Upper lobe of right lung (tissue), 1 donor: Measurements from ENCODE around the gene ATG12. TPM values are rescaled to one million over a fixed set of nuclear protein-coding genes. Genes with fewer than 3 reads are reported as not detected.

Experiments
- ATAC-seq: fragments of 200-7000 bp; cut with Tn5 transposase; one replicate; pipeline ENCODE4 v1.9.1; 2020; ENCODE audit warnings: mild to moderate bottlenecking, moderate library complexity
- DNase-seq: peaks from one replicate; pipeline ENCODE4 v3.0.0-alpha.2; 2020
- H3K27ac ChIP-seq: fragments of 200-600 bp; one replicate; pipeline ENCODE4 v1.8.0; 2022
- H3K27me3 ChIP-seq: fragments of 200-600 bp; one replicate; pipeline ENCODE4 v1.8.0; 2022; ENCODE audit warnings: mild to moderate bottlenecking
- H3K36me3 ChIP-seq: fragments of 200-600 bp; one replicate; pipeline ENCODE4 v1.8.0; 2022
- H3K4me1 ChIP-seq: fragments of 200-600 bp; one replicate; pipeline ENCODE4 v1.8.0; 2022
- H3K4me3 ChIP-seq: fragments of 200-600 bp; one replicate; pipeline ENCODE4 v1.8.0; 2022; ENCODE audit warnings: mild to moderate bottlenecking
- H3K9me3 ChIP-seq: fragments of 200-600 bp; one replicate; pipeline ENCODE4 v1.8.0; 2022
- intact Hi-C: fragments of 100-400 bp; cut with DNase I; formaldehyde crosslinking; loops from one replicate; pipeline ENCODE4 v1.11.0; 2022
- total RNA-seq: library from RNA; stranded (reverse); fragmentation: NEBNext Ultra II Directional; extraction: Animal tissue kit (Norgen Biotek cat#: 25700); gene quantifications from one replicate; pipeline ENCODE4 v1.2.1, GENCODE V29; 2021
- TF ChIP-seq, protein P1 (sequence below): fragments of 200-600 bp; IDR thresholded peaks from one replicate; pipeline ENCODE4 v1.8.0; 2022; ENCODE audit warnings: antibody characterized with exemption
- donor health status: DM: no; HTN: yes; CAD: no; lungs with severe emphysema.

Gene ATG12
- total RNA-seq, 1 donor from 2014 or later = 36.5 TPM

DNA sequence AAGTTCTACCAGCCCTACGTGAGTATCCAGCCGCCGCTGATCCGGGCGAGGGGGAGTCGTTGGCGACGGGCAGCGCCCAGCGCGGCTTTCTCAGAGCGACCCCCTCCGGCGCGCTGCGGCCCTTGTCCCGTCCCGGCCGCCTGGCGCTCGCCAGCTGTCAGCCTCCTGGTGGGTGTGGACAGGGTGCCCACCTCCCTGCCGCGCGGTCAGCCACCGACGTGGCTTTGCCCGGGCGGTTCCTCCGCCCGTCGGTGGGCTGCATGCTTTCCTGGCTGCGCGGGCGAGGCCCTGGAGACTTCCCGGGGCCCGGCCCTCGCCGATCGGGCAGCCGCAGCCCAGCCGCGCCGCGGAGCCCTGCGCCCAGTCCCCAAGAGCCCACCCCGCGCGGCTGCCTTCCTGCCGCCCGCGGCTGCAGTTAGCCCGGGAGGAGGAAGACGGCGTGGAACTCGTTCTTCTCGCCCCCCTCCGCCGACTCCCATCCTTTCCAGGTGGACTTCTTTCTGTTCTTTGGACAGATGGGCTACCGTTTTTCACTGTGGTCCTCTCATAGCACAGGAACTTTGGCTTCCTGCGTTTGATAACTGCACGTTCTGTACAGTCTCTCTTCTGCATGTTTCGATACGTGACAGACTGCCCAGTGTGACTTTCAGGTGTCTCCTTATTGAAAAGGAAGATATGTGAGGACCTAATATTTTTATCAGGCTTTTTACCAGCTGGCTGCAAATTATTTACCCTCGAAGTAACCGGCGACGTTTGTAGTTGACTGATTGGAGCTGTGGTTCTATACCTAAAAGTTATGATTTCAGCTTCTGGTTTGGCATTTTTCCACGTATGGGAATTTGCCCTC, 947 bp upstream of the ATG12 start:
- no peaks in the 10 kb centered on the region for H3K27me3 ChIP-seq
- peak overlapping the region; percentile 94 for H3K4me3 ChIP-seq
- peaks cover 53% of the 10 kb centered on the region for H3K4me1 ChIP-seq
- TF ChIP-seq, protein P1, sequence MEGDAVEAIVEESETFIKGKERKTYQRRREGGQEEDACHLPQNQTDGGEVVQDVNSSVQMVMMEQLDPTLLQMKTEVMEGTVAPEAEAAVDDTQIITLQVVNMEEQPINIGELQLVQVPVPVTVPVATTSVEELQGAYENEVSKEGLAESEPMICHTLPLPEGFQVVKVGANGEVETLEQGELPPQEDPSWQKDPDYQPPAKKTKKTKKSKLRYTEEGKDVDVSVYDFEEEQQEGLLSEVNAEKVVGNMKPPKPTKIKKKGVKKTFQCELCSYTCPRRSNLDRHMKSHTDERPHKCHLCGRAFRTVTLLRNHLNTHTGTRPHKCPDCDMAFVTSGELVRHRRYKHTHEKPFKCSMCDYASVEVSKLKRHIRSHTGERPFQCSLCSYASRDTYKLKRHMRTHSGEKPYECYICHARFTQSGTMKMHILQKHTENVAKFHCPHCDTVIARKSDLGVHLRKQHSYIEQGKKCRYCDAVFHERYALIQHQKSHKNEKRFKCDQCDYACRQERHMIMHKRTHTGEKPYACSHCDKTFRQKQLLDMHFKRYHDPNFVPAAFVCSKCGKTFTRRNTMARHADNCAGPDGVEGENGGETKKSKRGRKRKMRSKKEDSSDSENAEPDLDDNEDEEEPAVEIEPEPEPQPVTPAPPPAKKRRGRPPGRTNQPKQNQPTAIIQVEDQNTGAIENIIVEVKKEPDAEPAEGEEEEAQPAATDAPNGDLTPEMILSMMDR = peak; percentile 41
- DNase-seq (no peak), ATAC-seq (peak; percentile 77)
- no peaks in the 10 kb centered on the region for H3K9me3 ChIP-seq
- peak overlapping the region; percentile 89 for H3K27ac ChIP-seq
- intact Hi-C loops = no loop called here
- peaks cover 3% of the 10 kb centered on the region for H3K36me3 ChIP-seq

DNA sequence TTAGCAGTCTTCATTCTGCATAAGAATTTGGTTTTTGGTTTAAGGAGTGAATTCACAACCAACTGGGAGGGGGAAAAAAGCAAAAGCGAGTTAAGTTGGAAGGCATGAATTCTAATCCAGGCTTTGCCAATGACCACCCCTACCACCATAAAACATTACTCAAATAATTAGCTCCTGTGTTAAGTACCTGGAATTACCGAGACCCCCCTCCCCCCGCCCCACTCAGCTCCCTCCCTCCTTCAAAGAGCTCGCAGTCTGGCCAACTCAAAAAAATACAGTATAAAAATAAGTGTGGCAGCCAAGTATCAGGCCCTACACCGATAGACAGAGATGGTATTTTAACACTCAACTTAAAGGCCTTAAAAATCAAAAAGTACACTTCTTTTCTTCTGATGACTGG, 492 bp downstream of the ATG12 start:
- Histone ChIP-seq H3K27me3 (no peaks in the 10 kb centered on the region), H3K36me3 (peaks cover 17% of the 10 kb centered on the region), H3K4me1 (peaks cover 53% of the 10 kb centered on the region), H3K9me3 (no peaks in the 10 kb centered on the region), H3K27ac (peak overlapping the region; percentile 89), H3K4me3 (peak overlapping the region; percentile 94)
- intact Hi-C loops = no loop called here
- TF ChIP-seq, protein P1 = no peak
- DNase-seq (no peak), ATAC-seq (no peak)

DNA sequence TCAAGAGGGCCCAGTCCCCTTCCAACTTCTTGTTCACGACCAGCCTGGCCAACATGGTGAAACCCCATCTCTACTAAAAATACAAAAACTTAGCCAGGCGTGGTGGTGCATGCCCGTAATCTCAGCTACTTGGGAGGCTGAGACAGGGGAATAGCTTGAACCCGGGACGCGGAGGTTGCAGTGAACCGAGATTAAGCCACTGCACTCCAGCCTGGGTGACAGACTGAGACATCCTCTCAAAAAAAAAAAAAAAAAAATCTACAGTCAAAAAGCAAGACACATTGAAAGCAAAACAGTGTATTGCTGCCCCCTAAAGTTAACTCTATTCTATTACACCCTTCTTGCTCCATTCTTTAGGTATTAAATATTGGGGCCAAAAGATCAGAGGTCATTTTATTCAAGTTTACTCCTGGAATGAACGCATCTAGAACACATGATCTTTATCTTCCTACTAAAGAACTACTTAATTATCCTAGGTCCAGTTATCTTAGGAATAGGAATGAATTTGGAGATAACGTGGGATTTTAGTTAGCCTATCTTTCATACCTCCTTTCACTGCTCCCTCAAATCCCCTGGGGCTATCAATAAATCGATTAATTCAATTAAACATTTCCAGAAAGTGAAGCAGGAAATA, 2.4 kb downstream of the ATG12 start:
- intact Hi-C loops = no loop called here
- no peak for DNase-seq
- peak overlapping the region; percentile 19 for H3K4me3 ChIP-seq
- H3K4me1 ChIP-seq = peaks cover 38% of the 10 kb centered on the region
- TF ChIP-seq, protein P1 = peak; percentile 60
- H3K27ac ChIP-seq = no peak overlapping the region
- no peaks in the 10 kb centered on the region for H3K27me3 ChIP-seq
- H3K9me3 ChIP-seq = no peaks in the 10 kb centered on the region
- no peak for ATAC-seq
- peaks cover 35% of the 10 kb centered on the region for H3K36me3 ChIP-seq

DNA sequence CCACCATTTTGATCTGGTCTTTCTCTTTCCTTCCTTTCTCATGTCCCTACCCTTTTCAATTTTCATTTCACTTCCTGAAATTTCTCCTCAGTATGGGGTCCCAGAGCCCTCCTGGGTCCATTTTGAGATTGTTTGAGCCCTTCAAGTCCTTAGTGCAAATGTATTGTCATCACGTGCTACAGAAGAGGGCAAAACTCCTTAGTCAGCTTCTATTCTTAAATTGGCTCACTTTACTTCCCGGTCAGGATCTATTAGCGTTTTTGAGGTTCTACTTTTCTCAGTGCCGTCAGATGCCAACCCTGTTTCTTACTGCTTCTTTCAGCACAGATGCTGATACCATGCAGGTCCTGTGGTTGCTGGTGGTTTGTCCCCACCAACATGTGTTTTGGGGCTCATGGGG, 5.9 kb downstream of the ATG12 start:
- H3K36me3 ChIP-seq = peaks cover 62% of the 10 kb centered on the region
- TF ChIP-seq, protein P1 = no peak
- no peak for ATAC-seq

DNA sequence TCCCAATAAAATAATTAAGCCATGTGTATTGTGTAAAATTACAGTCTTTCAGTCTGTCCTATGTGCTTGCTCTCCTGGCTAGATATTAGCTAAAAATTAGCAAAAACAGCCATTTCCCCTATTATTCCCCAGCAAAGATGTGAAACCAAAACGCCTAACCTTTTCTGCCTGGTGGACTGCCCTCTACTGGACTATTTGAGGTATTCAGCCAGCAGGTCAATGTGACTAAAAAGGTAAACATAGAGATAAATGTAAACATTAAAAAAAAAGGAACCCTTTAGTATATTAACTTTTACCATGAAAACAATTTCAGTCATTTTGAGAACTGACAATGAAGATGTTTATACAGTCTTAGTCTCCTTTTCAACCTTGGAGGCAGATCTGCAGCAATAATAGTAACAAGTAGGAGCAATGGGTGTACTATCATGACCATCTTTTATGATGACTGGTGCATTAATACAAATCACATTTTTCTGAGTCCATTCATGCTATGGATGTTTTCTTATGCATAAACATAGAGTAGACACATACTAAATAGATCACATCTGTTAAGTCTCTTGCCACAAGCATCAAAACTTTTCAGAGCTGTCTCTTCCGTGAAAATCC, 10.1 kb downstream of the ATG12 start:
- no peaks in the 10 kb centered on the region for H3K4me1 ChIP-seq
- no peaks in the 10 kb centered on the region for H3K9me3 ChIP-seq
- H3K27me3 ChIP-seq = no peaks in the 10 kb centered on the region
- H3K27ac ChIP-seq = no peak overlapping the region
- ATAC-seq = peak; percentile 79
- H3K4me3 ChIP-seq = no peak overlapping the region
- intact Hi-C loops = no loop called here
- DNase-seq = no peak
- H3K36me3 ChIP-seq = peaks cover 78% of the 10 kb centered on the region
- TF ChIP-seq, protein P1 = peak; percentile 75

More for the DNA sequence above, 5.9 kb downstream of the ATG12 start:
- no peaks in the 10 kb centered on the region for H3K27me3 ChIP-seq
- no peak overlapping the region for H3K4me3 ChIP-seq
- H3K4me1 ChIP-seq = peaks cover 26% of the 10 kb centered on the region
- no peak overlapping the region for H3K27ac ChIP-seq
- no peaks in the 10 kb centered on the region for H3K9me3 ChIP-seq
- intact Hi-C loops = no loop called here
- DNase-seq = no peak
